ENCODE data around the gene PRPH.

GRCh38 chr12:49328816-49329215, 33.9 kb downstream of the PRPH start:
- TF ChIP-seq EZH2 (IDR thresholded peaks at IDR 0.05; ENCODE audit: insufficient read depth, poor library complexity, severe bottlenecking) (no peak), EZH2phosphoT487 (IDR thresholded peaks at IDR 0.05; ENCODE audit: insufficient read depth, low read depth) (no peak)

Data from GM23248 (cell line).